ENCODE measurements around the gene THOC5. TPM values are rescaled to one million over a fixed set of nuclear protein-coding genes. Genes with fewer than 3 reads are reported as not detected.

THOC5 gene
- polyA plus RNA-seq, 1 of the 3 experiments (the other 2 are of a cell fraction): 95.9 TPM

DNA sequence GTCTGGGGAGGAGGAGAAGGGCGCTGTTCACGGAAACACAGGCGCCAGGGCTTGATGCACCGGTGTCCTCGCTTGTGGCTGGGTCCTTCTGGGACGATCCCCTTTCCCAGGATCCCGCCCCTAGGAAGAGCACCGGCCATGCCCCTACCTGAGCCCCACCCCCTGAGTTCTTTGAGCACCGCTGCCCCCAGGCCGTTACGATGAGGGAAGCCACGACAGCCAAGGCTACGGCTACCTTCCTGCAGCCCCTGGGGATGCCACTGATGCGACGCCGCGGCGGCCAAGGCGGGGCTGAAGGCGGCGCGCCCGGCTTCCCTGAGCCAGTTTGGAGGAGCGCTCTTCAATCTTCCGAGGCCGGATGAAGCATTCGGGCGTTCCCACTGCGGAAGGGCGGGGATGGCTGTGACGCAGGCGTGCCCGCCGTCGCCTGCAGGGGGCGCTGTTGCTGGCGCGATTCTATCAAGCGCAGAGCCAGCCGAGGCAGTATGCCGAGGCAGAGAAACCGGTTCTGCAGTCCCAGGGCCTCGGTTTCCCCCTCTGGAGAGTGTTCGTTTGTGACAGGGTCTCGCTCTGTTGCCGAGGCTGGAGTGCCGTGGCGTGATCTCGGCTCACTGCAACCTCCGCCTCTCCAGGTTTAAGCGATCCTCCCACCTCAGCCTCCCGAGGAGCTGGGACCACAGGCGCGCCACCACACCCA, 83.2 kb downstream of the THOC5 start:
- H3K27me3 ChIP-seq (ENCODE audit: insufficient read depth): no peaks in the 10 kb centered on the region
- WGBS (ENCODE audit: low lambda C conversion rate): 83% methylated on average over 30 of the region's 54 CpGs
- H3K9me2 ChIP-seq: no peaks in the 10 kb centered on the region
- peak; percentile 70 for DNase-seq
- no peak overlapping the region for H3K27ac ChIP-seq (ENCODE audit: low read depth in 2 of 2, low read length in 1 of 2)
- H3K79me2 ChIP-seq (ENCODE audit: insufficient read depth): no peaks in the 10 kb centered on the region
- H3K4me1 ChIP-seq (ENCODE audit: control insufficient read depth in 1 of 2, insufficient read depth in 2 of 2, low read depth in 1 of 2, low read length in 1 of 2): no peaks in the 10 kb centered on the region
- H3K36me3 ChIP-seq (replicated peaks in 1 of 2; ENCODE audit: control insufficient read depth in 1 of 2, insufficient read depth in 2 of 2, low read length in 1 of 2): no peaks in the 10 kb centered on the region
- no peaks in the 10 kb centered on the region for H3F3A ChIP-seq (replicated peaks; ENCODE audit: insufficient read depth)
- POLR2A ChIA-PET: interaction anchor here (1.5 kb wide), 1 partner anchor 10 kb away, joined by 5 read pairs; no protein-coding TSS in a partner anchor
- no peak overlapping the region for H3K4me3 ChIP-seq (ENCODE audit: low read depth in 2 of 2, low read length in 1 of 2)
- no peak overlapping the region for H2AFZ ChIP-seq (ENCODE audit: low read depth)
- no peaks in the 10 kb centered on the region for H3K9me3 ChIP-seq
- no peak overlapping the region for H3K9ac ChIP-seq
- CTCF ChIA-PET: interaction anchor here (0.6 to 2.1 kb wide), 5 partner anchors 10 to 15 kb away, joined by 3 to 12 read pairs (median 3); no protein-coding TSS in a partner anchor
- TF ChIP-seq MEF2A (IDR thresholded peaks at IDR 0.05; ENCODE audit: borderline replicate concordance, low read depth): no peak
- TF ChIP-seq CTCF (IDR thresholded peaks at IDR 0.05): peak; percentile 56
- H4K20me1 ChIP-seq (ENCODE audit: insufficient read depth): no peaks in the 10 kb centered on the region
- H3K4me2 ChIP-seq: no peak overlapping the region

DNA sequence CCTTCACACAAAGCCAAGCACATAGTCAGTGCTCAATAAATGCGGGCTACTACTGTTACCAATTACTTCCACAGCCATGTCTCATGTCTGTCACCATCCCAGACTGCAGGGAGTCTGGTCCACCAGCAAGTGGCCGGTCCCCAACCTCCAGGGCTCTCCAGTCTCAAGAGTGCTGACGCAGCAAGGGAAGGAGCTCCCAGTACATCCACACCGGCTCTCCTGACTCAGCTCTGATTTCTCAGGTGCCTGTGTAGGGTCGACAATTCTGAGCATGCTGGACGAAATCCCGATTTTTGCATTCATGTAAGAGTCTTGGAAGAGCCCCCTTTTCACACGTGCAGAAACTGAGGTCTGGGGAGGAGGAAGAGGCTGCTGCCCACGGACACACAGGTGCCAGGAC, 83.8 kb downstream of the THOC5 start:
- H3K9me2 ChIP-seq: no peaks in the 10 kb centered on the region
- no peaks in the 10 kb centered on the region for H3K27me3 ChIP-seq (ENCODE audit: insufficient read depth)
- no peak for DNase-seq
- H3K4me1 ChIP-seq (ENCODE audit: control insufficient read depth in 1 of 2, insufficient read depth in 2 of 2, low read depth in 1 of 2, low read length in 1 of 2): no peaks in the 10 kb centered on the region
- no peak overlapping the region for H3K4me2 ChIP-seq
- H3K27ac ChIP-seq (ENCODE audit: low read depth in 2 of 2, low read length in 1 of 2): no peak overlapping the region
- 79% methylated on average over 8 of the region's 9 CpGs for WGBS (ENCODE audit: low lambda C conversion rate)
- CTCF ChIA-PET: interaction anchor here (0.6 to 2.1 kb wide), 3 partner anchors 12 to 34 kb away, joined by 3 to 12 read pairs (median 3); no protein-coding TSS in a partner anchor
- no peak overlapping the region for H3K9ac ChIP-seq
- H3K4me3 ChIP-seq (ENCODE audit: low read depth in 2 of 2, low read length in 1 of 2): no peak overlapping the region
- no peaks in the 10 kb centered on the region for H3F3A ChIP-seq (replicated peaks; ENCODE audit: insufficient read depth)
- H4K20me1 ChIP-seq (ENCODE audit: insufficient read depth): no peaks in the 10 kb centered on the region
- no peaks in the 10 kb centered on the region for H3K9me3 ChIP-seq
- H2AFZ ChIP-seq (ENCODE audit: low read depth): no peak overlapping the region
- TF ChIP-seq, protein P1, sequence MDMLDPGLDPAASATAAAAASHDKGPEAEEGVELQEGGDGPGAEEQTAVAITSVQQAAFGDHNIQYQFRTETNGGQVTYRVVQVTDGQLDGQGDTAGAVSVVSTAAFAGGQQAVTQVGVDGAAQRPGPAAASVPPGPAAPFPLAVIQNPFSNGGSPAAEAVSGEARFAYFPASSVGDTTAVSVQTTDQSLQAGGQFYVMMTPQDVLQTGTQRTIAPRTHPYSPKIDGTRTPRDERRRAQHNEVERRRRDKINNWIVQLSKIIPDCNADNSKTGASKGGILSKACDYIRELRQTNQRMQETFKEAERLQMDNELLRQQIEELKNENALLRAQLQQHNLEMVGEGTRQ (IDR thresholded peaks at IDR 0.05; ENCODE audit: borderline replicate concordance, low read depth, low read length): no peak
- TF ChIP-seq RCOR1 (IDR thresholded peaks at IDR 0.05; ENCODE audit: low read length): no peak
- no peak for TF ChIP-seq MEF2A (IDR thresholded peaks at IDR 0.05; ENCODE audit: borderline replicate concordance, low read depth)
- TF ChIP-seq, protein P2, sequence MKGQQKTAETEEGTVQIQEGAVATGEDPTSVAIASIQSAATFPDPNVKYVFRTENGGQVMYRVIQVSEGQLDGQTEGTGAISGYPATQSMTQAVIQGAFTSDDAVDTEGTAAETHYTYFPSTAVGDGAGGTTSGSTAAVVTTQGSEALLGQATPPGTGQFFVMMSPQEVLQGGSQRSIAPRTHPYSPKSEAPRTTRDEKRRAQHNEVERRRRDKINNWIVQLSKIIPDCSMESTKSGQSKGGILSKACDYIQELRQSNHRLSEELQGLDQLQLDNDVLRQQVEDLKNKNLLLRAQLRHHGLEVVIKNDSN (IDR thresholded peaks at IDR 0.05; ENCODE audit: borderline replicate concordance, low read depth): no peak
- TF ChIP-seq CTCF (IDR thresholded peaks at IDR 0.05): no peak
- POLR2A ChIA-PET: interaction anchor here (1.5 kb wide), 1 partner anchor 11 kb away, joined by 5 read pairs; no protein-coding TSS in a partner anchor
- H3K36me3 ChIP-seq (replicated peaks in 1 of 2; ENCODE audit: control insufficient read depth in 1 of 2, insufficient read depth in 2 of 2, low read length in 1 of 2): no peaks in the 10 kb centered on the region
- no peaks in the 10 kb centered on the region for H3K79me2 ChIP-seq (ENCODE audit: insufficient read depth)
